ENCODE data around the gene SH3PXD2B.
"Not testable (repeated sequence)": the region's sequence is repeated elsewhere in the genome, so short reads cannot be mapped to it uniquely, and the experiment has no call there.

The SH3PXD2B gene

GRCh38 chr5:172396220-172396619 is 58.1 kb downstream of the SH3PXD2B start:
- DNase-seq: no peak

- DNase-seq: no peak
Measured at GRCh38 chr5:172395483-172395882, 58.8 kb downstream of the SH3PXD2B start.

- DNase-seq: no peak
Measured at GRCh38 chr5:172389578-172390112, 64.7 kb downstream of the SH3PXD2B start.

- DNase-seq: no peak
Measured at GRCh38 chr5:172388246-172388733, 66.0 kb downstream of the SH3PXD2B start.

- DNase-seq: no peak
Measured at GRCh38 chr5:172385707-172386106, 68.6 kb downstream of the SH3PXD2B start.

GRCh38 chr5:172385010-172385563 is 69.2 kb downstream of the SH3PXD2B start:
- no peak for DNase-seq

GRCh38 chr5:172383191-172383802 is 71.0 kb downstream of the SH3PXD2B start:
- DNase-seq: no peak

GRCh38 chr5:172380987-172381643 is 73.2 kb downstream of the SH3PXD2B start:
- no peak for DNase-seq

GRCh38 chr5:172380301-172380986 is 73.9 kb downstream of the SH3PXD2B start:
- no peak for DNase-seq

- no peak for DNase-seq
Measured at GRCh38 chr5:172379481-172379880, 74.8 kb downstream of the SH3PXD2B start.

- no peak for DNase-seq
Measured at GRCh38 chr5:172377856-172378255, 76.5 kb downstream of the SH3PXD2B start.

GRCh38 chr5:172377438-172377837 is 76.9 kb downstream of the SH3PXD2B start:
- no peak for DNase-seq

- no peak for DNase-seq
Measured at GRCh38 chr5:172374783-172375182, 79.5 kb downstream of the SH3PXD2B start.

GRCh38 chr5:172373680-172374079 is 80.6 kb downstream of the SH3PXD2B start:
- DNase-seq: no peak

- no peak for DNase-seq
Measured at GRCh38 chr5:172371684-172372083, 82.6 kb downstream of the SH3PXD2B start.

- DNase-seq: peak; percentile 67
Measured at GRCh38 chr5:172370648-172371545, 83.4 kb downstream of the SH3PXD2B start.

GRCh38 chr5:172370237-172370640 is 84.1 kb downstream of the SH3PXD2B start:
- DNase-seq: no peak

GRCh38 chr5:172368699-172369098 is 85.6 kb downstream of the SH3PXD2B start:
- DNase-seq: not testable (repeated sequence)

- no peak for DNase-seq
Measured at GRCh38 chr5:172365948-172366608, 88.2 kb downstream of the SH3PXD2B start.

GRCh38 chr5:172364773-172365172 is 89.6 kb downstream of the SH3PXD2B start:
- DNase-seq: peak; percentile 6

- no peak for DNase-seq
Measured at GRCh38 chr5:172362755-172363154, 91.6 kb downstream of the SH3PXD2B start.
